ENCODE results near the gene CDH13. TPM values are rescaled to one million over a fixed set of nuclear protein-coding genes. Genes with fewer than 3 reads are reported as not detected.

Gene CDH13
- total and polyA plus RNA-seq, 2 experiments from 2014 or later, result 1.6 to 4.4 TPM

- H3K4me3 ChIP-seq, result no peak overlapping the region
- ATAC-seq (no peak), DNase-seq (ENCODE audit: low spot score) (no peak)
- no peak for TF ChIP-seq ZNF331 (CRISPR knock-in tag; IDR thresholded peaks at IDR 0.05; ENCODE audit: low read depth)
- TF ChIP-seq, protein P1, sequence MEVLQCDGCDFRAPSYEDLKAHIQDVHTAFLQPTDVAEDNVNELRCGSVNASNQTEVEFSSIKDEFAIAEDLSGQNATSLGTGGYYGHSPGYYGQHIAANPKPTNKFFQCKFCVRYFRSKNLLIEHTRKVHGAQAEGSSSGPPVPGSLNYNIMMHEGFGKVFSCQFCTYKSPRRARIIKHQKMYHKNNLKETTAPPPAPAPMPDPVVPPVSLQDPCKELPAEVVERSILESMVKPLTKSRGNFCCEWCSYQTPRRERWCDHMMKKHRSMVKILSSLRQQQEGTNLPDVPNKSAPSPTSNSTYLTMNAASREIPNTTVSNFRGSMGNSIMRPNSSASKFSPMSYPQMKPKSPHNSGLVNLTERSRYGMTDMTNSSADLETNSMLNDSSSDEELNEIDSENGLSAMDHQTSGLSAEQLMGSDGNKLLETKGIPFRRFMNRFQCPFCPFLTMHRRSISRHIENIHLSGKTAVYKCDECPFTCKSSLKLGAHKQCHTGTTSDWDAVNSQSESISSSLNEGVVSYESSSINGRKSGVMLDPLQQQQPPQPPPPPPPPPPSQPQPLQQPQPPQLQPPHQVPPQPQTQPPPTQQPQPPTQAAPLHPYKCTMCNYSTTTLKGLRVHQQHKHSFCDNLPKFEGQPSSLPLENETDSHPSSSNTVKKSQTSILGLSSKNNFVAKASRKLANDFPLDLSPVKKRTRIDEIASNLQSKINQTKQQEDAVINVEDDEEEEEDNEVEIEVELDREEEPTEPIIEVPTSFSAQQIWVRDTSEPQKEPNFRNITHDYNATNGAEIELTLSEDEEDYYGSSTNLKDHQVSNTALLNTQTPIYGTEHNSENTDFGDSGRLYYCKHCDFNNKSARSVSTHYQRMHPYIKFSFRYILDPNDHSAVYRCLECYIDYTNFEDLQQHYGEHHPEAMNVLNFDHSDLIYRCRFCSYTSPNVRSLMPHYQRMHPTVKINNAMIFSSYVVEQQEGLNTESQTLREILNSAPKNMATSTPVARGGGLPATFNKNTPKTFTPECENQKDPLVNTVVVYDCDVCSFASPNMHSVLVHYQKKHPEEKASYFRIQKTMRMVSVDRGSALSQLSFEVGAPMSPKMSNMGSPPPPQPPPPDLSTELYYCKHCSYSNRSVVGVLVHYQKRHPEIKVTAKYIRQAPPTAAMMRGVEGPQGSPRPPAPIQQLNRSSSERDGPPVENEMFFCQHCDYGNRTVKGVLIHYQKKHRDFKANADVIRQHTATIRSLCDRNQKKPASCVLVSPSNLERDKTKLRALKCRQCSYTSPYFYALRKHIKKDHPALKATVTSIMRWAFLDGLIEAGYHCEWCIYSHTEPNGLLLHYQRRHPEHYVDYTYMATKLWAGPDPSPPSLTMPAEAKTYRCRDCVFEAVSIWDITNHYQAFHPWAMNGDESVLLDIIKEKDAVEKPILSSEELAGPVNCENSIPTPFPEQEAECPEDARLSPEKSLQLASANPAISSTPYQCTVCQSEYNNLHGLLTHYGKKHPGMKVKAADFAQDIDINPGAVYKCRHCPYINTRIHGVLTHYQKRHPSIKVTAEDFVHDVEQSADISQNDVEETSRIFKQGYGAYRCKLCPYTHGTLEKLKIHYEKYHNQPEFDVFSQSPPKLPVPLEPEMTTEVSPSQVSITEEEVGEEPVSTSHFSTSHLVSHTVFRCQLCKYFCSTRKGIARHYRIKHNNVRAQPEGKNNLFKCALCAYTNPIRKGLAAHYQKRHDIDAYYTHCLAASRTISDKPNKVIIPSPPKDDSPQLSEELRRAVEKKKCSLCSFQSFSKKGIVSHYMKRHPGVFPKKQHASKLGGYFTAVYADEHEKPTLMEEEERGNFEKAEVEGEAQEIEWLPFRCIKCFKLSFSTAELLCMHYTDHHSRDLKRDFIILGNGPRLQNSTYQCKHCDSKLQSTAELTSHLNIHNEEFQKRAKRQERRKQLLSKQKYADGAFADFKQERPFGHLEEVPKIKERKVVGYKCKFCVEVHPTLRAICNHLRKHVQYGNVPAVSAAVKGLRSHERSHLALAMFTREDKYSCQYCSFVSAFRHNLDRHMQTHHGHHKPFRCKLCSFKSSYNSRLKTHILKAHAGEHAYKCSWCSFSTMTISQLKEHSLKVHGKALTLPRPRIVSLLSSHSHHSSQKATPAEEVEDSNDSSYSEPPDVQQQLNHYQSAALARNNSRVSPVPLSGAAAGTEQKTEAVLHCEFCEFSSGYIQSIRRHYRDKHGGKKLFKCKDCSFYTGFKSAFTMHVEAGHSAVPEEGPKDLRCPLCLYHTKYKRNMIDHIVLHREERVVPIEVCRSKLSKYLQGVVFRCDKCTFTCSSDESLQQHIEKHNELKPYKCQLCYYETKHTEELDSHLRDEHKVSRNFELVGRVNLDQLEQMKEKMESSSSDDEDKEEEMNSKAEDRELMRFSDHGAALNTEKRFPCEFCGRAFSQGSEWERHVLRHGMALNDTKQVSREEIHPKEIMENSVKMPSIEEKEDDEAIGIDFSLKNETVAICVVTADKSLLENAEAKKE (CRISPR knock-in tag; IDR thresholded peaks at IDR 0.05), result no peak
- no peak for TF ChIP-seq STAT1 (IDR thresholded peaks at IDR 0.05; ENCODE audit: unreplicated experiment)
- TF ChIP-seq ZNF114 (CRISPR knock-in tag; IDR thresholded peaks at IDR 0.05), result no peak
- no peak for TF ChIP-seq EZH2 (IDR thresholded peaks at IDR 0.05; ENCODE audit: low read depth, unreplicated experiment)
- TF ChIP-seq ETS1 (IDR thresholded peaks at IDR 0.05), result no peak
- no peak for TF ChIP-seq CREB1 (CRISPR knock-in tag; IDR thresholded peaks at IDR 0.05; ENCODE audit: low read depth)
- H3K9me3 Mint-ChIP-seq, result no peaks in the 10 kb centered on the region
- H2AFZ ChIP-seq, result no peak overlapping the region
- no peaks in the 10 kb centered on the region for H3K36me3 Mint-ChIP-seq (ENCODE audit: low read depth)
- H3K4me1 ChIP-seq (ENCODE audit: insufficient read depth), result no peaks in the 10 kb centered on the region
- no peak overlapping the region for H3K4me2 ChIP-seq
- no peaks in the 10 kb centered on the region for H3K36me3 ChIP-seq (ENCODE audit: insufficient read depth)
- no peaks in the 10 kb centered on the region for H4K20me1 ChIP-seq (replicated peaks; ENCODE audit: insufficient read depth)
- no peaks in the 10 kb centered on the region for H3K79me2 ChIP-seq (replicated peaks; ENCODE audit: insufficient read depth)
- no peak overlapping the region for H3K27ac Mint-ChIP-seq
- no peak overlapping the region for H3K27ac ChIP-seq (ENCODE audit: low read depth)
- H3K27me3 ChIP-seq (ENCODE audit: insufficient read depth), result no peaks in the 10 kb centered on the region
- peaks cover 20% of the 10 kb centered on the region for H3K9me2 ChIP-seq (ENCODE audit: insufficient read depth)
- H3F3A ChIP-seq (replicated peaks; ENCODE audit: low read depth), result no peaks in the 10 kb centered on the region
- H3K4me3 Mint-ChIP-seq, result no peak overlapping the region
- peaks cover 19% of the 10 kb centered on the region; the same call in 2 of the 3 replicates for H3K4me1 Mint-ChIP-seq
- H3K27me3 Mint-ChIP-seq (ENCODE audit: insufficient read depth, low read depth, poor library complexity), result no peaks in the 10 kb centered on the region
These were observed 32.0 kb downstream of the CDH13 start for GRCh38 chr16:82658796-82659195.

Data from GM23338 (cell line).